HCT116 (cell line): ENCODE measurements around the gene DCBLD2. TPM values are rescaled to one million over a fixed set of nuclear protein-coding genes. Genes with fewer than 3 reads are reported as not detected.

Experiments
- ATAC-seq: fragments of 200-7000 bp; cut with Tn5 transposase; 2 replicates; pipeline ENCODE4 v1.9.1; 2020; ENCODE audit warnings: mild to moderate bottlenecking, moderate library complexity
- BruUV-seq: library from RNA; stranded (reverse); fragments of 400-500 nt; replicated peaks from 2 replicates; lab custom pipeline; 2021; lab: Mats Ljungman, UMichigan
- CTCF ChIA-PET: fragments of 300-600 bp; sonication (Branson Sonifier 250); formaldehyde crosslinking; loops from one replicate; lab custom pipeline; 2021; ENCODE audit warnings: antibody characterized with exemption; lab: Charles Lee
- POLR2A ChIA-PET: fragments of 300-600, 350-600 bp; sonication (Branson Sonifier 250); formaldehyde crosslinking; loops from one replicate; lab custom pipeline; 2021; ENCODE audit warnings: antibody characterized with exemption; lab: Charles Lee
- RAD21 ChIA-PET, 2 experiments: fragments of 300-600 bp; sonication (Branson Sonifier 250); formaldehyde crosslinking; loops; one replicate each; lab custom pipeline; 2023; ENCODE audit warnings: low total read pairs in 2 of 2; ENCODE audit not compliant: uncharacterized antibody in 2 of 2, unreplicated experiment in 2 of 2, low non-redundant PET in 1 of 2; lab: Charles Lee
- DNase-seq: peaks from one replicate; pipeline ENCODE4 v3.0.0-alpha.2; 2010; ENCODE audit warnings: low read depth, low spot score
- H2AFZ ChIP-seq: fragments of 200-600 bp; shearing (Covaris generic), sonication (generic); 2 replicates; pipeline ENCODE4 v1.6.1; 2017; ENCODE audit warnings: low read depth, mixed run types, mixed read lengths, antibody characterized with exemption, low read length; ENCODE audit not compliant: poor library complexity, severe bottlenecking
- H3K27ac ChIP-seq: 2 replicates; pipeline ENCODE4 v1.5.1; 2012; ENCODE audit warnings: low read depth, low read length
- H3K27me3 ChIP-seq: fragments of 200-600 bp; sonication (generic); 2 replicates; pipeline ENCODE4 v1.6.1; 2016; ENCODE audit warnings: mixed run types, low read length, mixed read lengths; ENCODE audit not compliant: insufficient read depth
- H3K36me3 ChIP-seq, 2 experiments: fragments of 200-500 bp in 1 of 2; fragments of 200-600 bp in 1 of 2; sonication (Bioruptor generic) in 1 of 2; sonication (generic) in 1 of 2; 2 replicates each; pipeline versions ENCODE4 v1.5.1 to v1.6.1; 2014 to 2016; ENCODE audit warnings: low read length in 2 of 2, inconsistent platforms in 1 of 2, mixed read lengths in 1 of 2, mixed run types in 1 of 2; ENCODE audit not compliant: insufficient read depth in 2 of 2, control insufficient read depth in 1 of 2
- H3K4me1 ChIP-seq, 2 experiments: fragments of 200-600 bp in 1 of 2; sonication (generic) in 1 of 2; 2 replicates each; pipeline versions ENCODE4 v1.5.1 to v1.6.1; 2012 to 2017; ENCODE audit warnings: low read length in 2 of 2, inconsistent platforms in 1 of 2, mild to moderate bottlenecking in 1 of 2, mixed read lengths in 1 of 2, mixed run types in 1 of 2, moderate library complexity in 1 of 2; ENCODE audit not compliant: insufficient read depth in 2 of 2, control insufficient read depth in 1 of 2
- H3K4me2 ChIP-seq: fragments of 200-600 bp; sonication (generic); 2 replicates; pipeline ENCODE4 v1.6.1; 2017; ENCODE audit warnings: mixed run types, low read length, mixed read lengths
- H3K4me3 ChIP-seq, 2 experiments: fragments of 200-600 bp in 1 of 2; sonication (generic) in 1 of 2; replicated peaks in 1 of 2; 2 replicates each; pipeline ENCODE4 v1.5.1; 2011 to 2016; ENCODE audit warnings: low read length in 2 of 2, control low read depth in 1 of 2, low read depth in 1 of 2, mild to moderate bottlenecking in 1 of 2, mixed read lengths in 1 of 2, mixed run types in 1 of 2
- H3K79me2 ChIP-seq: fragments of 200-600 bp; sonication (generic); 2 replicates; pipeline ENCODE4 v1.6.1; 2017; ENCODE audit warnings: mild to moderate bottlenecking, mixed run types, low read length, moderate library complexity, mixed read lengths; ENCODE audit not compliant: insufficient read depth
- H3K9ac ChIP-seq: fragments of 200-600 bp; sonication (generic); 2 replicates; pipeline ENCODE4 v1.6.1; 2016; ENCODE audit warnings: low read length, mixed read lengths
- H3K9me2 ChIP-seq: fragments of 200-600 bp; sonication (generic), shearing (Covaris generic); 2 replicates; pipeline ENCODE4 v1.6.1; 2017; ENCODE audit warnings: mixed run types, mild to moderate bottlenecking, moderate library complexity; ENCODE audit not compliant: insufficient read depth
- H3K9me3 ChIP-seq, 2 experiments: fragments of 200-500 bp in 1 of 2; fragments of 200-600 bp in 1 of 2; sonication (Bioruptor generic) in 1 of 2; sonication (generic) in 1 of 2; 2 replicates each; pipeline ENCODE4 v1.6.1; 2014 to 2017; ENCODE audit warnings: low read length in 2 of 2, mixed read lengths in 2 of 2, inconsistent platforms in 1 of 2, low read depth in 1 of 2, mild to moderate bottlenecking in 1 of 2, mixed run types in 1 of 2, moderate library complexity in 1 of 2; ENCODE audit not compliant: control insufficient read depth in 1 of 2, insufficient read depth in 1 of 2
- H4K20me1 ChIP-seq: fragments of 200-600 bp; sonication (generic), shearing (Covaris generic); 2 replicates; pipeline ENCODE4 v1.6.1; 2017; ENCODE audit warnings: mixed run types, mild to moderate bottlenecking, moderate library complexity; ENCODE audit not compliant: insufficient read depth
- CTCF ChIP-seq, 3 experiments: fragments of 200-600 bp in 1 of 3; sonication (generic) in 1 of 3; IDR thresholded peaks in 2 of 3; conservative IDR thresholded peaks in 1 of 3; 2 replicates each; pipeline ENCODE4 v1.5.1; 2012 to 2017; ENCODE audit warnings: low read depth in 2 of 3, low read length in 2 of 3, antibody characterized with exemption in 1 of 3, borderline replicate concordance in 1 of 3, control low read depth in 1 of 3, mild to moderate bottlenecking in 1 of 3, mixed read lengths in 1 of 3, mixed run types in 1 of 3, moderate library complexity in 1 of 3; ENCODE audit not compliant: insufficient read depth in 1 of 3
- EZH2 ChIP-seq: fragments of 200-600 bp; sonication (generic); IDR thresholded peaks from 2 replicates; pipeline ENCODE4 v1.6.1; 2017; ENCODE audit warnings: antibody characterized with exemption, mixed run types
- EZH2phosphoT487 ChIP-seq: fragments of 200-600 bp; IDR thresholded peaks from 2 replicates; pipeline ENCODE4 v1.6.1; 2018; ENCODE audit warnings: antibody characterized with exemption, borderline replicate concordance
- FOSL1 ChIP-seq: IDR thresholded peaks from 2 replicates; pipeline ENCODE4 v1.6.1; 2012; ENCODE audit warnings: low read depth
- JUND ChIP-seq: IDR thresholded peaks from 2 replicates; pipeline ENCODE4 v1.6.1; 2012
- POLR2AphosphoS5 ChIP-seq: IDR thresholded peaks from 2 replicates; pipeline ENCODE4 v1.6.1; 2011; ENCODE audit warnings: mild to moderate bottlenecking, low read depth, low read length, moderate library complexity
- RAD21 ChIP-seq: IDR thresholded peaks from 2 replicates; pipeline ENCODE4 v1.6.1; 2012; ENCODE audit warnings: low read depth, mild to moderate bottlenecking
- REST ChIP-seq: IDR thresholded peaks from 2 replicates; pipeline ENCODE4 v1.6.1; 2012; ENCODE audit warnings: low read depth
- SP1 ChIP-seq: IDR thresholded peaks from 2 replicates; pipeline ENCODE4 v1.6.1; 2012; ENCODE audit warnings: low read depth
- TCF7L2 ChIP-seq: IDR thresholded peaks from 2 replicates; pipeline ENCODE4 v1.7.0; 2011; ENCODE audit warnings: borderline replicate concordance, inconsistent platforms; ENCODE audit not compliant: insufficient read depth, insufficient read length; ENCODE audit errors: extremely low read depth
- ZFX ChIP-seq: fragments of 450-650 bp; IDR thresholded peaks from 2 replicates; pipeline ENCODE4 v1.6.1; 2017
- intact Hi-C: fragments of 100-400 bp; cut with micrococcal nuclease; formaldehyde crosslinking; loops from 2 replicates; pipeline ENCODE4 v1.10.0; 2022
- total RNA-seq: library from RNA; stranded (reverse); gene quantifications from one replicate; pipeline ENCODE4 v1.2.1, GENCODE V29; 2021; ENCODE audit not compliant: unreplicated experiment

The DCBLD2 gene
- total RNA-seq, 1 experiment from 2014 or later, result 532 TPM

- no peaks in the 10 kb centered on the region for H3K27me3 ChIP-seq
- no peaks in the 10 kb centered on the region for H3K79me2 ChIP-seq
- TF ChIP-seq EZH2phosphoT487, result no peak
- no peak for TF ChIP-seq CTCF (IDR thresholded peaks at IDR 0.05 in 2 of 3, conservative IDR thresholded peaks at IDR 0.05 in 1 of 3; ENCODE audit: borderline replicate concordance in 1 of 3, insufficient read depth in 1 of 3, low read depth in 2 of 3, low read length in 2 of 3)
- no peak for TF ChIP-seq TCF7L2
- TF ChIP-seq SP1, result no peak
- no peak for TF ChIP-seq POLR2AphosphoS5
- TF ChIP-seq FOSL1, result no peak
- no peaks in the 10 kb centered on the region for H4K20me1 ChIP-seq
- no peak overlapping the region for H3K4me3 ChIP-seq
- intact Hi-C loops, result no loop called here
- ATAC-seq (no peak), DNase-seq (no peak)
- H3K9me2 ChIP-seq, result no peaks in the 10 kb centered on the region
- ChIA-PET CTCF (no interaction called here), RAD21 (no interaction called here), POLR2A (interaction anchor here (1.1 to 5.5 kb wide), 3 partner anchors 16 to 51 kb away, joined by 3 to 65 read pairs (median 4); partner anchors contain the start of gene DCBLD2)
- no peak overlapping the region for H3K4me2 ChIP-seq
- no peaks in the 10 kb centered on the region for H3K36me3 ChIP-seq
- no TSS peak for BruUV-seq
- H3K9ac ChIP-seq, result no peak overlapping the region
- no peaks in the 10 kb centered on the region for H3K9me3 ChIP-seq
- H3K27ac ChIP-seq, result no peak overlapping the region
- H2AFZ ChIP-seq, result no peak overlapping the region
- peaks cover 46 to 75% of the 10 kb centered on the region in 2 experiments for H3K4me1 ChIP-seq
Measured at GRCh38 chr3:98918586-98918985, 17.1 kb upstream of the DCBLD2 start.

DNA sequence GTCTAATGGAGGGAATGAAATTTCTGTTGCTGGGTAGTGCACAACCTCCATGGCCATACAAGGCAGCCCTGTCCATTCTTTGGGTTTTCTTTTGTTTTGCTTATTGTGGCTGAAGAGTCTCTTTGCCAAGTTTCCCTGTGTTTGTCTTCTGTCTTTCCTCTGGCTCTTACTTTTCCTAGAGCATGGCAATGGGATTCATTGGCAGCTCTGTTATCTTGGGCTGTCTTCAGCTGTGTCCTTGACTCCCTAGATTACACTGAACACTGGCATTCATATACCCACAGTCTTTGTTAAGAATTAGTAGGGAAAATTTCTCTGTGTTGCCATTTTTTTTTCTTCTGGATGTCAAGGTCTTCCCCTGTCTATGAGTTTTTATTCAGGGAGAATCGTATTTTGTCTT lies 16.1 kb upstream of the DCBLD2 start:
- no peaks in the 10 kb centered on the region for H3K9me2 ChIP-seq
- no peaks in the 10 kb centered on the region for H3K79me2 ChIP-seq
- no peaks in the 10 kb centered on the region for H3K9me3 ChIP-seq
- H3K4me1 ChIP-seq, result peaks cover 42 to 70% of the 10 kb centered on the region in 2 experiments
- no peak overlapping the region for H3K4me3 ChIP-seq
- no peaks in the 10 kb centered on the region for H3K36me3 ChIP-seq
- ATAC-seq, result no peak
- H4K20me1 ChIP-seq, result no peaks in the 10 kb centered on the region
- no peak overlapping the region for H3K9ac ChIP-seq
- TF ChIP-seq SP1, result no peak
- no peak for TF ChIP-seq EZH2
- TF ChIP-seq ZFX, result no peak
- TF ChIP-seq JUND, result no peak
- TF ChIP-seq REST, result no peak
- no peak for TF ChIP-seq RAD21
- TF ChIP-seq, all 23 proteins: peak for 0
- H3K27ac ChIP-seq, result no peak overlapping the region
- no peak for DNase-seq
- ChIA-PET CTCF (no interaction called here), POLR2A (interaction anchor here (0.6 to 8.1 kb wide), 2 partner anchors 16 to 379 kb away, joined by 3 to 58 read pairs; partner anchors contain the start of gene DCBLD2), RAD21 (no interaction called here)
- H3K27me3 ChIP-seq, result no peaks in the 10 kb centered on the region
- BruUV-seq, result no TSS peak
- no peak overlapping the region for H3K4me2 ChIP-seq
- no peak overlapping the region for H2AFZ ChIP-seq
- intact Hi-C loops, result no loop called here
